SK-N-MC (cell line): ENCODE measurements around the gene PLEKHM3.

Source experiments
- EZH2 ChIP-seq: fragments of 200-600 bp; sonication (generic); IDR thresholded peaks from one replicate; pipeline ENCODE4 v1.6.1; 2017; ENCODE audit warnings: antibody characterized with exemption
- FOXP2 ChIP-seq: optimal IDR thresholded peaks from 2 replicates; pipeline ENCODE3; 2011; ENCODE audit warnings: mild to moderate bottlenecking, moderate library complexity; ENCODE audit not compliant: insufficient read depth; ENCODE audit errors: extremely low read length, control extremely low read depth
- POLR2AphosphoS5 ChIP-seq: IDR thresholded peaks from 2 replicates; pipeline ENCODE4 v1.6.1; 2012; ENCODE audit warnings: mild to moderate bottlenecking, low read depth, low read length, borderline replicate concordance

GRCh38 chr2:207812058-207812725, 213.1 kb downstream of the PLEKHM3 start:
- TF ChIP-seq POLR2AphosphoS5 = no peak
- TF ChIP-seq EZH2 = no peak
- TF ChIP-seq FOXP2 = no peak
